GOT3 (cell line): Measurements from ENCODE around the gene OR52E6.

ENCODE experiments used
- DNase-seq: peaks from one replicate; lab custom pipeline; 2025; ENCODE audit warnings: mixed read lengths; lab: John Stamatoyannopoulos, UW

The OR52E6 gene

DNA sequence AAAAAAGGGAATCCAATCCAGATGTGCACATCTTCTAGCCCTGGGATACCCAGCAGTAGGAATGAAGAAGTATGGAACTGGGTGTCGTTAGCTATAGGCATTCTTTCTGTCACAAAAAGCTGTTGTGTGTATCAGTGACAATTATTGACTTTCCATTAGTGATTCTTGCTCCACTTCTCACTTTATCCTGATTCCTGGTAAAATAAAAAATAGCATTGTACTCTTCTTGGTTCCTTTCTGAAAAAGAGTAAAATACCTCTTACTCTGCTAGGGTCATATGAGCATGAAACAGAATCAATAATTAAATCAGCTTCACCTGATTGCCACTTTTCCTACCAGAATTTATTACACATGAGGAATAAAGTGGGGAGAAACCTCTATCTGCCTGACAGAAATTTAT is at the start of gene OR52E6:
Gene OR52E6, minus strand, starts transcription at position 101 of the 400 bp plus-strand sequence. Its CDS starts 0 bp downstream, at position 101.
- DNase-seq: no peak

DNA sequence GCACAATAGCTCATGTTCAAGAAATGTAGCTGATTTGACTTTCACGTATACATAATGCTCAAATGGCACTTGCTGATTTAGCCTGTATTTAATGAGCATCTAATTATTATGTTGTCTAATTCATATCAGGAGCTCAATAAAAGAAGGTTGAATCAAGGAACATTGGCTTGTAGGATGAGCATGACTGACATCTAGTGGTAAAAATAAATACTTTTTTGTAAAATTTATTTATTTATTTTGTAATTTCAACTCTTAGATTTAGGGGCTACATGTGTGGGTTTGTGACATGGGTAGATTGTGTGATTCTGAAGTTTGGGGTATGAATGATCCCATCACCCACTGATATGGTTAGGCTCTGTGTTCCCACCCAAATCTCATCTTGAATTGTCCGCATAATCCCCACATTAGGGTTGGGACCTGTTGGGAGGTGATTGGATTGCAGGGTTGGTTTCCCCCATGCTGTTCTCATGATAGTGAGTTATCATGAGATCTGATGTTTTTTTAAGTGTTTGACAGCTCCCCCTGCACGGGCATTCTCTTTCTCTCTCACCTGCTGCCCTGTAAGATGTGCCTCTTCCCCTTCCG is 49.6 kb upstream of the OR52E6 start:
- no peak for DNase-seq

DNA sequence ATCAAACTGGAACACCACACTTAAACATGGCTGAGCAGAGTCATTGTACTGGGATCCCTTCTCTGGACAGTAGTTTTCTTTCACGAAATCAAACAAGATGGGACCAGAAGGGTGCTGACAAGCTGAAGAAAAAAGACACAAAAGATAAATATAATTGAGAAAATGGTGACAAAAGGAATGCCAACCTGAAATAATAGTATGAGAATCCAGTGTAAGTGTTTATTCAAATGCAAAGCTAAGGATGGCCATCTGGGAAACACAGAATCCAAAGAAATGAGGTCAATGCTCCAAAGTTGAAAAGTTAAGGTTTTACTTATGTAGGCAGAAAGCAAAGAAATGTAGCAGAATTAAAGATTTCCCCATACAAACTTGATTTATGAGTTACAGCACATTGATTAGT is 46.0 kb upstream of the OR52E6 start:
- DNase-seq: no peak

DNA sequence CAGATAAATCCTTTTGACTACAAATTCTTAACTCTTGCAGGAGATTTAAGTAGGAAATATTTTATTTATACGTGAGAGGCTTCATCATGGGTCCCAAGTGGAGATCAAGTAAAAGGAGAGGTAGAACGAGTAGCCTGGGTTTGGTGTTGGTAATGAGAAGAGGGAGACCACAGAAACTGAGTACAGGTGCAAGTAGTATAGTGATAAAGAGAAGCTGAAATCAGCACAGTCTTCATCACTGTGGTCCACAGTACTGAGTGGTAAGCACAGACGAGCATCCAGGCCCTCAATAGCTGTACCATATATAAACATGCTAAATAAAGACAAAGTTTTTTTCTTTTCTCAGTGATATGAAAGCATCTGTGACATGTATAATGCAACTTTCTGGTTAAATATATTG is 45.5 kb upstream of the OR52E6 start:
- DNase-seq: no peak

GRCh38 chr11:5881756-5882155 is 40.1 kb upstream of the OR52E6 start:
- no peak for DNase-seq

DNA sequence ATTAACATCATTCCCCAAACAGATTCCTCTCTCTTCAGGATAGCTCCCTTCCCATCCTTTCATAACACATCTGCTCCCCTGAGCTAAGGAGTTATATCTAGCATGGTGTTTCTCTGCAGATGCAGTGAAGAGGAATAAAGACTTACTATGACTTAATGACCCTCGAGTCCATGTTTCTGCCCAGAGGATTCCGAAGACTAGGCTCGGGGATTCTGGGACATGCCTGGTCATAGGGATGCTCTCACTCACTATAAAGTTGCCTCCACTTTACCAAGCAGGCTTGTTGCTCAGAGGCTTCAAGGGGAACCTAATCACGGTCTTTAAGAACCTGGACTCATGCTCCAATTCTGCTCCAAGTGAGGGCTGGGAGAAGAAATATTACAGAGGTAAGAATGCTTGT is 38.6 kb upstream of the OR52E6 start, which contains the start of gene OR52E4:
Gene OR52E4, plus strand, starts transcription at position 301 of the 400 bp plus-strand sequence. CDS start 3,664 bp downstream, outside the sequence.
- no peak for DNase-seq

GRCh38 chr11:5878564-5878963 is 36.9 kb upstream of the OR52E6 start:
- no peak for DNase-seq

DNA sequence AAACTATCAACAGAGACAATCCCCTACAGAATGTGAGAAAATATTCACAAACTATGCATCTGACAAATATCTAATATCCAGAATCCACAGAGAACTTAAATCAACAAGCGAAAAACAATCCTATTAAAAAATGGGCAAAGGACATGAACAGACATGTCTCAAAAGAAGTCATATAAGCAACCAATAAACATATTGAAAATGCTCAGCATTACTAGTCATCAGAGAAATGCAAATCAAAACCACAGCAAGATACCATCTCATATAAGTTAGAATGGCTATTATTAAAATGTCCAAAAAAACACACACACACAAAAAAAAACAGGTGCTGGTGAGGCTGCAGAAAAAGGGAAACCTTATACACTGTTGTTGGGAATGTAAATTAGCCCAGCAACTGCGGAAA is 24.1 kb upstream of the OR52E6 start:
- DNase-seq: no peak

- no peak for DNase-seq
Observed at GRCh38 chr11:5857590-5857989, 15.9 kb upstream of the OR52E6 start, which contains the start of gene OR52E8. TSS of gene OR52E8 (minus strand) at chr11:5857690. CDS start at chr11:5857690, 0 bp downstream.

DNA sequence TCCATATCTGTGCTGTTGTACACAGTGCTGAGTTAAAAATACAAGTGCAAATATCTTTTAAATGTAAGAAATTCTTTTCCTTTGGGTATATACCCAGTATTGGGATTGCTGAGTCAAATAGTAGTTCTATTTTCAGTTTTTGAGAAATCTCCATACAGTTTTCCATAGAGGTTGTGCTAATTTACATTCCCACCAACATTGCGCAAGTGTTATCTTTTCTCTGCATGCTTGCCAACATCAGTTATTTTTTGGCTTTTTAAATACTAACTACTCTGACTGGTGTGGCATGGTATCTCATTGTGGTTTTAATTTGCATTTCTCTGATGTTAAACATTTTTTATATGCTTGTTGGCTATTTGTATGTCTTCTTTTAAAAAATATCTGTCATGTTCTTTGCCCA is 9.3 kb upstream of the OR52E6 start:
- no peak for DNase-seq

GRCh38 chr11:5847711-5848110 is 6.0 kb upstream of the OR52E6 start:
- no peak for DNase-seq

- DNase-seq: no peak
Observed at GRCh38 chr11:5846701-5847100, 5.0 kb upstream of the OR52E6 start.

- DNase-seq: no peak
Observed at GRCh38 chr11:5837695-5838094, 4.0 kb downstream of the OR52E6 start.

- DNase-seq: no peak
Observed at GRCh38 chr11:5833446-5833845, 8.3 kb downstream of the OR52E6 start.

DNA sequence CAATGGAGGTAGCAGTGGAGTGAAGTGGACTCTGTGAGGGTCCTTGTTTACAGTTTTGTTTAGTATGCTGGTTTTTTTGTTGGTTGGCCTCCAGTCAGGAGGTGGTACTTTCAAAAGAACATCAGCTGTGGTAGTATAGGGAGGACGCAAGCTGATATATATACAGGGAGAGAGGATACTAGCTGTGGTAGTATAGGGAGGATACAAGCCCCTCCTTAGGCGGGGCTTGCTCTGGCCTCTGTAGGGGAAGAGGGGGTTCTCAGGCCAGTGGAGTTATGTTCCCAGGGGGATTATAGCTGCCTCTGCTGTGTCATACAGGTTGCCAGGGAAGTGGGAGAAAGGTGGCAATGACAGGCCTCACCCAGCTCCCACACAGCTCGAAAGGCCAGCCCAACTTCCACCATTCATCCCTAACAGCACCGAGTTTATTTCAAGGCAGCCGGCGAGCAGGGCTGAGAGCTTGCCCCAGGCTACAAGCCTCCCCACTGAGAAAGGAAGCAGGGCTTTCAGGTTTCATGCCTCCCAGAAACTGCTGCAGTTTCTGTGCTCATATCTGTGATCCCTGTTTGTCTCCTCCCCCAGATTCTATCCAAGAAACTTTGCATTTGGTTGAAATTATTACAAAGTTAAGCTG is 10.4 kb downstream of the OR52E6 start:
- DNase-seq: no peak

GRCh38 chr11:5818245-5818886 is 23.3 kb downstream of the OR52E6 start:
- no peak for DNase-seq

DNA sequence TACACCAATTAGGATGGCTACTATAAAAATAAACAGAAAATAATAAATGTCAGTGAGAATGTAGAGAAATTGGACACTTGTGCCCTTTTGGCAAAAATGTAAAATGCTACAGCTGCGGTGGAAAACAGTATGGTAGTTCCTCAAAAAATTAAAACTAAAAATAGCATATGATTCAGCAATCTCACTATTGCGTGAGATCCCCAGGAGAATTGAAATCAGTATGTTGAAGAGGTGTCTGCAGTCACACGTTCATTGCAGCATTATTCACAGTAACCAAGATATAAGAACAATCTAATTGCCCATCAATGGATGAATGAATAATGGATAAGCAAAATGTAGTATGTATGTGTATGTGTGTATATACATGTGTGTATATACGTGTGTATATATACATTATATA is 26.2 kb downstream of the OR52E6 start:
- no peak for DNase-seq

GRCh38 chr11:5809905-5810795 is 31.5 kb downstream of the OR52E6 start:
- DNase-seq: no peak

DNA sequence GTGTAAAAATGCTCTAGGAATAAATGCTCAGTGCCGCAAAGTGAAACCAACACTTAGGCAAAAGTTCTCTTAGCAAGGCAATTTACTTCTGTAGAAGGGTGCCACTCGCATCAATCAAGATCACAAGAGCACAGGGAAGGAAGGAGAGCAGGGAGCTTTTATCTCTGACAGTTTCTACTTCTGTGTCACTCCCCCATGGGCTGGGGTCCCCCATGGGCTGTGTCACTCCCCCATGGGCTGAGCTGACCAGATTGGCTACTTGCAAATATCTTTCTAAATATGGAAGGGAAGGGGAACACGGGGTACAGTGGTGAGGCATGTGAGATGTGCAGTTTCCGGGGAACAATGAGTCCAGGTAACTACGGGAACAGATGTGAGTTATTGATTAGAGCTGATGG is 32.6 kb downstream of the OR52E6 start:
- DNase-seq: no peak

DNA sequence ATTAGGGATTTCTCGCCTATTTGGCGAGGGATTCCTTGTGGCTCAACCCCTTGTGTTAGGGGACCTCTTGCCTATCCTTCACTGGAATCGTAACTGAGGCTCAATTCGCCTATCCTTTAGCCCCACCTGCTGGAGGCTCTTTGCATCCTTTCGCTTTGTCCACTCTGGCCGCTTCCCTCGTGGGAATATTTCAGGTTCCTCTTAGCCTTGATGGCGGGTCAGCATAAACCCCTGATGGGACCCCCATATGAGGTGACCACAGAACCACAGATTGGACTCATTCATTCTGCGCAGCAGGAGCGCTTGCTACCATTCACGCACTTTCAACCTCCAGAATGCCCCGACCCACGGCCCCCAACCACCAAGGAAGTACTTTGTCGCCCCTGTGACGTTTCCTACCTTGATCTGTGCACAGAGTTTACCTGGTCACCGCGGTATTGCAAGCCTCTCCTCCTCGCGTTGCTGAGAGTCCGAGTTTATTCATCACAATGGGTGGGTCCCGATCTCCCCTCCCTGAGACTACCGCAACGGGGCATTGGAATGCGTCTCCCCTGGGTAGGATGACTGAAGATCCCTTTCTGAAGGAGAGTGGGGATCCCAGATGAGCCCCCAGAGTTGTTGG is 33.1 kb downstream of the OR52E6 start, which contains the start of gene OR52N2:
Gene OR52N2, plus strand, starts transcription at position 425 of the 622 bp plus-strand sequence. CDS start 11,412 bp downstream, outside the sequence.
- DNase-seq: peak; percentile 1

GRCh38 chr11:5807580-5807979 is 34.1 kb downstream of the OR52E6 start:
- DNase-seq: no peak

- no peak for DNase-seq
Observed at GRCh38 chr11:5803982-5804381, 37.7 kb downstream of the OR52E6 start.
